HFFc6 (cell line): ENCODE measurements around the gene SYNGR3. TPM values are rescaled to one million over a fixed set of nuclear protein-coding genes. Genes with fewer than 3 reads are reported as not detected.

Experiments used
- DNase-seq: peaks from one replicate; pipeline ENCODE4 v3.0.0-alpha.2; 2018
- H3K27ac Mint-ChIP-seq: 2 replicates; pipeline ENCODE4 v1.8.0; 2020; ENCODE audit warnings: mild to moderate bottlenecking, mixed read lengths
- H3K27me3 Mint-ChIP-seq: 2 replicates; pipeline ENCODE4 v1.8.0; 2021; ENCODE audit warnings: mild to moderate bottlenecking, moderate library complexity, mixed read lengths; ENCODE audit not compliant: insufficient read depth
- H3K36me3 Mint-ChIP-seq: 2 replicates; pipeline ENCODE4 v1.8.0; 2021; ENCODE audit warnings: low read depth, mixed read lengths
- H3K4me1 Mint-ChIP-seq: 2 replicates; pipeline ENCODE4 v1.8.0; 2020; ENCODE audit warnings: low read depth, mixed read lengths
- H3K4me3 Mint-ChIP-seq: 2 replicates; pipeline ENCODE4 v1.8.0; 2020; ENCODE audit warnings: mild to moderate bottlenecking, moderate library complexity, mixed read lengths
- H3K9me3 Mint-ChIP-seq: 2 replicates; pipeline ENCODE4 v1.8.0; 2020; ENCODE audit warnings: mild to moderate bottlenecking, mixed read lengths
- total RNA-seq, 6 experiments: library from RNA; stranded (reverse); fragmentation: NEBNext Ultra II Directional; extraction: Animal tissue kit (Norgen Biotek cat#: 25700); gene quantifications; 2 replicates in 1 of 6; 3 replicates in 5 of 6; pipeline ENCODE4 v1.2.3, GENCODE V29; 2021
- TF ChIP-seq, protein P1 (sequence below): fragments of 200-600 bp; sonication (generic); IDR thresholded peaks from 2 replicates; pipeline ENCODE4 v1.5.0; 2021; ENCODE audit warnings: antibody characterized with exemption, mild to moderate bottlenecking

Gene SYNGR3
- total RNA-seq, 6 experiments from 2014 or later: 0.96 to 1.4 (median 1.2) TPM

GRCh38 chr16:1991948-1992703 is 2.4 kb downstream of the SYNGR3 start:
- Mint-ChIP-seq H3K27me3 (peaks cover 10% of the 10 kb centered on the region; the same call in 1 of the 2 replicates), H3K4me1 (peaks cover 1% of the 10 kb centered on the region; the same call in 1 of the 2 replicates), H3K4me3 (no peak overlapping the region), H3K36me3 (peaks cover 5% of the 10 kb centered on the region; the same call in 1 of the 2 replicates), H3K9me3 (no peaks in the 10 kb centered on the region), H3K27ac (no peak overlapping the region)
- DNase-seq: peak; percentile 66
- TF ChIP-seq, protein P1, sequence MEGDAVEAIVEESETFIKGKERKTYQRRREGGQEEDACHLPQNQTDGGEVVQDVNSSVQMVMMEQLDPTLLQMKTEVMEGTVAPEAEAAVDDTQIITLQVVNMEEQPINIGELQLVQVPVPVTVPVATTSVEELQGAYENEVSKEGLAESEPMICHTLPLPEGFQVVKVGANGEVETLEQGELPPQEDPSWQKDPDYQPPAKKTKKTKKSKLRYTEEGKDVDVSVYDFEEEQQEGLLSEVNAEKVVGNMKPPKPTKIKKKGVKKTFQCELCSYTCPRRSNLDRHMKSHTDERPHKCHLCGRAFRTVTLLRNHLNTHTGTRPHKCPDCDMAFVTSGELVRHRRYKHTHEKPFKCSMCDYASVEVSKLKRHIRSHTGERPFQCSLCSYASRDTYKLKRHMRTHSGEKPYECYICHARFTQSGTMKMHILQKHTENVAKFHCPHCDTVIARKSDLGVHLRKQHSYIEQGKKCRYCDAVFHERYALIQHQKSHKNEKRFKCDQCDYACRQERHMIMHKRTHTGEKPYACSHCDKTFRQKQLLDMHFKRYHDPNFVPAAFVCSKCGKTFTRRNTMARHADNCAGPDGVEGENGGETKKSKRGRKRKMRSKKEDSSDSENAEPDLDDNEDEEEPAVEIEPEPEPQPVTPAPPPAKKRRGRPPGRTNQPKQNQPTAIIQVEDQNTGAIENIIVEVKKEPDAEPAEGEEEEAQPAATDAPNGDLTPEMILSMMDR: no peak

DNA sequence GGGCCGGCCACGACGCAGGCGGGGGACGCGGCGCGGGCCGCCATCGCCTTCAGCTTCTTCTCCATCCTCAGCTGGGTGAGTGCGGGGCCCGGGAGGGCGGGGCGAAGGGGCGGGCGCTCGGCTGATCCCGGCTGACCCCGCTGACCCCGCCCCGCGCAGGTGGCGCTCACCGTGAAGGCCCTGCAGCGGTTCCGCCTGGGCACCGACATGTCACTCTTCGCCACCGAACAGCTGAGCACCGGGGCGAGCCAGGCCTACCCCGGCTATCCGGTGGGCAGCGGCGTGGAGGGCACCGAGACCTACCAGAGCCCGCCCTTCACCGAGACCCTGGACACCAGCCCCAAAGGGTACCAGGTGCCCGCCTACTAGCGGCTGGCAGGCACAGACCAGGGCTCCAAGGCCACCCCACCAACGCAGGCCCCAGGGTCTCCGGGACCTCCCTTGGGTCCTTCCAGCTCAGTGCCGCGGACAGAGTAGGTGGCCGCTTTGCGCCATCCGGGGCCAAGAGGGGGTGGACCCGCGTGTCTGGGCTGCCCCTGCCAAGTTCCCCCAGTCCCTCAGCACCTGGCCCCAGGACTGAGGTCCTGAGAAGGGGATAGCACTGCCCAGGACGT is 3.0 kb downstream of the SYNGR3 start:
- no peak overlapping the region for H3K27ac Mint-ChIP-seq
- DNase-seq: no peak
- TF ChIP-seq, protein P1: no peak
- peaks cover 5% of the 10 kb centered on the region; the same call in 1 of the 2 replicates for H3K36me3 Mint-ChIP-seq
- H3K27me3 Mint-ChIP-seq: peaks cover 10% of the 10 kb centered on the region; the same call in 1 of the 2 replicates
- peaks cover 8% of the 10 kb centered on the region; the same call in 1 of the 2 replicates for H3K4me1 Mint-ChIP-seq
- no peak overlapping the region for H3K4me3 Mint-ChIP-seq
- H3K9me3 Mint-ChIP-seq: no peaks in the 10 kb centered on the region

DNA sequence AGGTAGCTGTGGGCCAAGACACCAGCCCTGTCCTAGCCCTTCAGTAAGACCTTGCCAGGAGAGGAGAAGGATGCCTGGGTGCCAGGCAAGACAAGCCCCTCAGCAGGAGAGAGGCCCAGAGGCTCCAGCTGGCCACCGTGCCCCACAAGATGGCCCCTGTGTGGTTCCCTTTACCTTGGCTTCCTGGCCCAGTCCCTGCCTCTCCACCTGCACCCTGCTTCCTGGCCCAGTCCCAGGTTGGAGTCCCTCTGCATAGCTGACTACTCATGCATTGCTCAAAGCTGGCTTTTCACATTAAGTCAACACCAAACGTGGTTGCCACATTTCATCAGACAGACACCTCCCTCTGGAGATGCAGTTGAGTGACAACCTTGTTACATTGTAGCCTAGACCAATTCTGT is 4.0 kb downstream of the SYNGR3 start:
- H3K4me3 Mint-ChIP-seq: no peak overlapping the region
- DNase-seq: peak; percentile 6
- no peaks in the 10 kb centered on the region for H3K9me3 Mint-ChIP-seq
- peaks cover 10% of the 10 kb centered on the region; the same call in 1 of the 2 replicates for H3K36me3 Mint-ChIP-seq
- H3K27me3 Mint-ChIP-seq: peaks cover 10% of the 10 kb centered on the region; the same call in 1 of the 2 replicates
- H3K27ac Mint-ChIP-seq: no peak overlapping the region
- peaks cover 14% of the 10 kb centered on the region; the same call in 1 of the 2 replicates for H3K4me1 Mint-ChIP-seq
- TF ChIP-seq, protein P1: no peak

DNA sequence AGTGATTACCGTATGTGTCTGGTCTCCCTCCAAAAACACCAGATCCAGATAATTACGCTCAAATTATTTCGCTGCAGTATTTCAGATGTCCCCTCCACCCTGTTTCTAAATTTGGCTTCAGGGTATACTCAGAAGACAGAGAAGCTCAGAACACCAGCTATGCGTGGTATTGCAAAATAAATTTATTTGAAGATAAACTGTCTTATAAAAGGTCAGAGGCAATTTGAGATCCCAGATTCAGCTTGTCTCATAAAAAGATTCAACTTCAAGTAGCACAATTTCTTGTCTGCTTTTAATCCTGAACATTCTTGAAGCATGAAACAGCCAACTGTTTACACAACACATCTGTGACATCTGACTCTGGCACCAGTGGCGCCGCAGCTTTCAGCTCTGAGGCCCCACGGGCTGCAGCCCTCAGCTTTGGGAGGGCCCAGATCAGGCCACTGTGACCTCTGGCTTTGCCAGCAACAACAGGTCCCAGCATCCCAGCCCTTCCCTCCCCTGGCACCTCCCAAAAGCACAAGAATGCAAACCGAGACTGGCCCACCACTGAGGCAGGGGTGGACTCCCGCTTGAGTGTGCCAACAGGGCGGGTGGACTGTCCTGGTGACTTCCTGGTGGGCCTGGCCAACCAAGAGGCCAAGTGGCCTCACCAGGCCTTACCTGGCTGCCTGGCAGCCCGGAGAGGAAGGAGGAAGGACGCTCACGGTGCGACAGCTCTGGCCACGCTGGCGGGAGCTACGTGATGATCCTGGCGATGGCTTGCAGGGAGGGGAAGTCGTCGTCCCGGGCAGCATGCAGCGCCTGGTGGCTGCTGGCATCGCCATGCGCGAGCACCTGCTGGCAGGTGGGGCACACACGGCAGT is 8.0 kb downstream of the SYNGR3 start:
- Mint-ChIP-seq H3K36me3 (peaks cover 10% of the 10 kb centered on the region; the same call in 1 of the 2 replicates), H3K27me3 (no peaks in the 10 kb centered on the region), H3K4me3 (no peak overlapping the region), H3K27ac (no peak overlapping the region; the same call in 1 of the 2 replicates), H3K9me3 (no peaks in the 10 kb centered on the region), H3K4me1 (peaks cover 14% of the 10 kb centered on the region; the same call in 1 of the 2 replicates)
- DNase-seq: no peak
- TF ChIP-seq, protein P1: no peak

DNA sequence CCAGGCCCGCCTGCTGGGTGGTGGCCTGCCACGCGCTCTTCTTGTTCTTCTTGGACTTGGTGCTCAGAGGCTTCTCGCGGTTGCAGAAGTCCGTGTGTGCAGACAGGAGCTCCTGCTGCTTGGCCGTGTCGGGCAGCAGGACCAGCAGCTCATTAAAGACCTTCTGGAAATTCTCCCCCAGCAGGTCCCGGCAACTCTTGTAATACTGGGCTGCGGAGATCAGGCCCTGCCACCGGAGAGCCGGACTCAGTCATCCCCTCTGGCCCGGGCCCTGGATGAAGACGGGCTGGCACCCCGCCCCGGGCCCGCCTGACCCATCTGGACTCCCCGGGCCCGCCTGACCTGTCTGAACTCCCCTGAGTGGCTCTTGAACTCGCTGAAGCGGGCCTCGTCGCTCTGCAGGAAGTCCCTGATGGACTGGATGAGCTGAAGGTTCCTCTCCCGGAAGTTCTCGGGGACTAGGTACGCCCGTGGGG is 8.6 kb downstream of the SYNGR3 start:
- Mint-ChIP-seq H3K36me3 (peaks cover 10% of the 10 kb centered on the region; the same call in 1 of the 2 replicates), H3K27ac (peak overlapping the region; percentile 43; the same call in 1 of the 2 replicates), H3K9me3 (no peaks in the 10 kb centered on the region), H3K4me1 (peaks cover 14% of the 10 kb centered on the region; the same call in 1 of the 2 replicates), H3K4me3 (no peak overlapping the region), H3K27me3 (no peaks in the 10 kb centered on the region)
- TF ChIP-seq, protein P1: no peak
- no peak for DNase-seq
